HL-60 (cell line): ENCODE results near the gene SWAP70.

Experiments used
- DNase-seq, 2 experiments: peaks; one replicate each; pipeline ENCODE4 v3.0.0-alpha.2; 2010 to 2020; ENCODE audit warnings: low read depth in 1 of 2, low spot score in 1 of 2
- H3K27ac ChIP-seq: fragments of 250-450 bp; sonication (Bioruptor Pico); replicated peaks from 2 replicates; pipeline ENCODE4 v1.5.1; 2020; ENCODE audit warnings: mild to moderate bottlenecking, moderate library complexity
- H3K27me3 ChIP-seq: fragments of 250-450 bp; sonication (Bioruptor Pico); 2 replicates; pipeline ENCODE4 v1.5.1; 2021; ENCODE audit warnings: mild to moderate bottlenecking, moderate library complexity; ENCODE audit not compliant: insufficient read depth, poor library complexity, severe bottlenecking
- H3K4me3 ChIP-seq: replicated peaks from 2 replicates; pipeline ENCODE4 v1.5.1; 2011; ENCODE audit warnings: mild to moderate bottlenecking, control low read depth, low read length; ENCODE audit not compliant: insufficient read depth
- GABPA ChIP-seq: IDR thresholded peaks from 2 replicates; pipeline ENCODE4 v1.6.1; 2012; ENCODE audit warnings: low read depth
- POLR2AphosphoS5 ChIP-seq: IDR thresholded peaks from 2 replicates; pipeline ENCODE4 v1.6.1; 2012; ENCODE audit warnings: low read depth
- SPI1 ChIP-seq: IDR thresholded peaks from 2 replicates; pipeline ENCODE4 v1.6.1; 2012; ENCODE audit warnings: low read depth, mild to moderate bottlenecking, borderline replicate concordance
- TF ChIP-seq, protein P1 (sequence below): IDR thresholded peaks from 2 replicates; pipeline ENCODE4 v1.6.1; 2012; ENCODE audit warnings: low read depth; ENCODE audit not compliant: insufficient replicate concordance
- TF ChIP-seq, protein P2 (sequence below): IDR thresholded peaks from one replicate; pipeline ENCODE4 v1.5.1; 2011; ENCODE audit warnings: low read length, control low read depth, inconsistent platforms; ENCODE audit not compliant: insufficient read depth

SWAP70 gene

DNA sequence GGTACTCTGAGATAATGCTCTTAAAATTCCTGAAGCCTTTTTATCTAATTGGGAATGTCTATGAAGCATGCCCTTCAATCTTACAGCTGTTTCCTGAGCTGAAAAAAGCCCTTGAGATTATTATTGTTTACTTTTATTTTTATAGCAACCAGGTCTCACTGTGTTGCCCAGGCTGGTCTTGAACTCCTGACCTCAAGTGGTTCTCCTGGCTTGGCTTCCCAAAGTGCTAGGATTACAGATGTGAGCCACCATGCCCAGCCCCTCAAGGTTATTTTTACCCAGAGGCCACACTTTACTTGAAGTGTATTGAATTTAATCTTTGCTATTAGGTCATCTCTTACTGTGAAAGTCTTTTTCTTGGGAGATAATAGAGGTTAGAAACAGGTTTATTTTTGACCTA lies 7.0 kb upstream of the SWAP70 start:
- Histone ChIP-seq H3K27ac (no peak overlapping the region), H3K4me3 (no peak overlapping the region), H3K27me3 (no peaks in the 10 kb centered on the region)
- DNase-seq, result no peak
- TF ChIP-seq POLR2AphosphoS5 (no peak), SPI1 (no peak), GABPA (no peak)
- TF ChIP-seq, protein P1, sequence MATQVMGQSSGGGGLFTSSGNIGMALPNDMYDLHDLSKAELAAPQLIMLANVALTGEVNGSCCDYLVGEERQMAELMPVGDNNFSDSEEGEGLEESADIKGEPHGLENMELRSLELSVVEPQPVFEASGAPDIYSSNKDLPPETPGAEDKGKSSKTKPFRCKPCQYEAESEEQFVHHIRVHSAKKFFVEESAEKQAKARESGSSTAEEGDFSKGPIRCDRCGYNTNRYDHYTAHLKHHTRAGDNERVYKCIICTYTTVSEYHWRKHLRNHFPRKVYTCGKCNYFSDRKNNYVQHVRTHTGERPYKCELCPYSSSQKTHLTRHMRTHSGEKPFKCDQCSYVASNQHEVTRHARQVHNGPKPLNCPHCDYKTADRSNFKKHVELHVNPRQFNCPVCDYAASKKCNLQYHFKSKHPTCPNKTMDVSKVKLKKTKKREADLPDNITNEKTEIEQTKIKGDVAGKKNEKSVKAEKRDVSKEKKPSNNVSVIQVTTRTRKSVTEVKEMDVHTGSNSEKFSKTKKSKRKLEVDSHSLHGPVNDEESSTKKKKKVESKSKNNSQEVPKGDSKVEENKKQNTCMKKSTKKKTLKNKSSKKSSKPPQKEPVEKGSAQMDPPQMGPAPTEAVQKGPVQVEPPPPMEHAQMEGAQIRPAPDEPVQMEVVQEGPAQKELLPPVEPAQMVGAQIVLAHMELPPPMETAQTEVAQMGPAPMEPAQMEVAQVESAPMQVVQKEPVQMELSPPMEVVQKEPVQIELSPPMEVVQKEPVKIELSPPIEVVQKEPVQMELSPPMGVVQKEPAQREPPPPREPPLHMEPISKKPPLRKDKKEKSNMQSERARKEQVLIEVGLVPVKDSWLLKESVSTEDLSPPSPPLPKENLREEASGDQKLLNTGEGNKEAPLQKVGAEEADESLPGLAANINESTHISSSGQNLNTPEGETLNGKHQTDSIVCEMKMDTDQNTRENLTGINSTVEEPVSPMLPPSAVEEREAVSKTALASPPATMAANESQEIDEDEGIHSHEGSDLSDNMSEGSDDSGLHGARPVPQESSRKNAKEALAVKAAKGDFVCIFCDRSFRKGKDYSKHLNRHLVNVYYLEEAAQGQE, result no peak
- TF ChIP-seq, protein P2, sequence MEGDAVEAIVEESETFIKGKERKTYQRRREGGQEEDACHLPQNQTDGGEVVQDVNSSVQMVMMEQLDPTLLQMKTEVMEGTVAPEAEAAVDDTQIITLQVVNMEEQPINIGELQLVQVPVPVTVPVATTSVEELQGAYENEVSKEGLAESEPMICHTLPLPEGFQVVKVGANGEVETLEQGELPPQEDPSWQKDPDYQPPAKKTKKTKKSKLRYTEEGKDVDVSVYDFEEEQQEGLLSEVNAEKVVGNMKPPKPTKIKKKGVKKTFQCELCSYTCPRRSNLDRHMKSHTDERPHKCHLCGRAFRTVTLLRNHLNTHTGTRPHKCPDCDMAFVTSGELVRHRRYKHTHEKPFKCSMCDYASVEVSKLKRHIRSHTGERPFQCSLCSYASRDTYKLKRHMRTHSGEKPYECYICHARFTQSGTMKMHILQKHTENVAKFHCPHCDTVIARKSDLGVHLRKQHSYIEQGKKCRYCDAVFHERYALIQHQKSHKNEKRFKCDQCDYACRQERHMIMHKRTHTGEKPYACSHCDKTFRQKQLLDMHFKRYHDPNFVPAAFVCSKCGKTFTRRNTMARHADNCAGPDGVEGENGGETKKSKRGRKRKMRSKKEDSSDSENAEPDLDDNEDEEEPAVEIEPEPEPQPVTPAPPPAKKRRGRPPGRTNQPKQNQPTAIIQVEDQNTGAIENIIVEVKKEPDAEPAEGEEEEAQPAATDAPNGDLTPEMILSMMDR, result no peak

- TF ChIP-seq, protein P2, result no peak
- TF ChIP-seq SPI1 (no peak), POLR2AphosphoS5 (no peak), GABPA (no peak)
- TF ChIP-seq, protein P1, result no peak
- H3K27me3 ChIP-seq, result no peaks in the 10 kb centered on the region
- H3K27ac ChIP-seq, result no peak overlapping the region
- DNase-seq, result no peak
- no peak overlapping the region for H3K4me3 ChIP-seq
Measured at GRCh38 chr11:9657531-9657930, 6.3 kb upstream of the SWAP70 start.

- Histone ChIP-seq H3K27me3 (no peaks in the 10 kb centered on the region), H3K4me3 (no peak overlapping the region), H3K27ac (no peak overlapping the region)
- DNase-seq, result no peak
- TF ChIP-seq POLR2AphosphoS5 (no peak), SPI1 (no peak), GABPA (no peak)
- TF ChIP-seq, protein P2, result no peak
- TF ChIP-seq, protein P1, result no peak
Measured at GRCh38 chr11:9660886-9661285, 3.0 kb upstream of the SWAP70 start.
